Chondrocyte (in vitro differentiated cells): Measurements from ENCODE around the gene CAPG. TPM values are rescaled to one million over a fixed set of nuclear protein-coding genes. Genes with fewer than 3 reads are reported as not detected.

ENCODE experiments used
- DNase-seq: peaks from one replicate; pipeline ENCODE4 v3.0.0; 2021; ENCODE audit warnings: mixed read lengths, low spot score
- H3K27ac Mint-ChIP-seq: one replicate; pipeline ENCODE4 v1.8.0; 2021; ENCODE audit warnings: mild to moderate bottlenecking, moderate library complexity, mixed read lengths; ENCODE audit not compliant: unreplicated experiment
- H3K27me3 Mint-ChIP-seq: 2 replicates; pipeline ENCODE4 v1.8.0; 2021; ENCODE audit warnings: low read depth, mixed read lengths
- H3K36me3 Mint-ChIP-seq: 2 replicates; pipeline ENCODE4 v1.8.0; 2021; ENCODE audit warnings: low read depth, mixed read lengths
- H3K4me1 Mint-ChIP-seq: 2 replicates; pipeline ENCODE4 v1.8.0; 2021; ENCODE audit warnings: low read depth, mild to moderate bottlenecking, mixed read lengths
- H3K4me3 Mint-ChIP-seq: one replicate; pipeline ENCODE4 v1.8.0; 2021; ENCODE audit warnings: mild to moderate bottlenecking, moderate library complexity, mixed read lengths; ENCODE audit not compliant: unreplicated experiment
- H3K9me3 Mint-ChIP-seq: 2 replicates; pipeline ENCODE4 v1.8.0; 2021; ENCODE audit warnings: low read depth, mixed read lengths
- total RNA-seq: library from RNA; stranded (reverse); gene quantifications from 3 replicates; pipeline ENCODE4 v1.2.1, GENCODE V29; 2021
- TF ChIP-seq, protein P1 (sequence below): fragments of 200-600 bp; sonication (generic); IDR thresholded peaks from 2 replicates; pipeline ENCODE4 v1.5.0; 2021; ENCODE audit warnings: antibody characterized with exemption, mild to moderate bottlenecking, moderate library complexity

CAPG gene
- total RNA-seq, 1 donor from 2014 or later = 76.5 TPM

DNA sequence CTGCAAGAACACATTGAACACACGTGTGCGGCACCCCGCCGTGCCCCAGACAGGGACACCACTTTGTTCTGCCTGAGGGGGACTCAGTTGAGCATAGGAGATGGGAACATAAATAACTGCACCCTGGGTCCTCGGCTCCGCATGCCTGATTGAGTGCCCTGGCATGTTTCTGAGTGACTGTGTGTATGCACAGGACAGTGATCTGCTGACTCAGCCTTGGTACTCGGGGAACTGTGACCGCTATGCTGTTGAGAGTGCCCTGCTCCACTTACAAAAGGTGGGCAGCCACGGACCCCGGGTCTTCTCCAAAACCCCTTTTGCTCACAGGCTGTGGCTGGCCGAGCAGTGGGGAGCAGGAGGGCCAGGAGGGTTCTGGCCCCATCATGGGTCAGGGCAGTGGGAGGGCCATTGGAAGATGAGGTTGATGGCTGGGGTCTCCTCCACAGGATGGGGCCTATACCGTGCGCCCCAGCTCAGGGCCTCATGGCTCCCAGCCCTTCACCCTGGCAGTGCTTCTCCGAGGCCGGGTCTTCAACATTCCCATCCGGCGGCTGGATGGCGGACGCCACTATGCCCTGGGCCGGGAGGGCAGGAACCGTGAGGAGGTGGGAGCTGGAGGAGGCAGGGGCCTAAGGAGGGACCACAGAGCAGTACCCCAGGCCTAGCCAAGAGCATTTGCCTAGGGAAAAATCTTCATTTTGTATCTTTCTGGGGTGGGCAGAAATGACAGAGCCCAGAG lies 25.2 kb upstream of the CAPG start:
- no peak overlapping the region for H3K4me3 Mint-ChIP-seq
- peaks cover 35% of the 10 kb centered on the region for H3K4me1 Mint-ChIP-seq
- DNase-seq = no peak
- no peaks in the 10 kb centered on the region for H3K36me3 Mint-ChIP-seq
- TF ChIP-seq, protein P1, sequence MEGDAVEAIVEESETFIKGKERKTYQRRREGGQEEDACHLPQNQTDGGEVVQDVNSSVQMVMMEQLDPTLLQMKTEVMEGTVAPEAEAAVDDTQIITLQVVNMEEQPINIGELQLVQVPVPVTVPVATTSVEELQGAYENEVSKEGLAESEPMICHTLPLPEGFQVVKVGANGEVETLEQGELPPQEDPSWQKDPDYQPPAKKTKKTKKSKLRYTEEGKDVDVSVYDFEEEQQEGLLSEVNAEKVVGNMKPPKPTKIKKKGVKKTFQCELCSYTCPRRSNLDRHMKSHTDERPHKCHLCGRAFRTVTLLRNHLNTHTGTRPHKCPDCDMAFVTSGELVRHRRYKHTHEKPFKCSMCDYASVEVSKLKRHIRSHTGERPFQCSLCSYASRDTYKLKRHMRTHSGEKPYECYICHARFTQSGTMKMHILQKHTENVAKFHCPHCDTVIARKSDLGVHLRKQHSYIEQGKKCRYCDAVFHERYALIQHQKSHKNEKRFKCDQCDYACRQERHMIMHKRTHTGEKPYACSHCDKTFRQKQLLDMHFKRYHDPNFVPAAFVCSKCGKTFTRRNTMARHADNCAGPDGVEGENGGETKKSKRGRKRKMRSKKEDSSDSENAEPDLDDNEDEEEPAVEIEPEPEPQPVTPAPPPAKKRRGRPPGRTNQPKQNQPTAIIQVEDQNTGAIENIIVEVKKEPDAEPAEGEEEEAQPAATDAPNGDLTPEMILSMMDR = no peak
- no peaks in the 10 kb centered on the region for H3K27me3 Mint-ChIP-seq
- H3K9me3 Mint-ChIP-seq = no peaks in the 10 kb centered on the region
- H3K27ac Mint-ChIP-seq = no peak overlapping the region

DNA sequence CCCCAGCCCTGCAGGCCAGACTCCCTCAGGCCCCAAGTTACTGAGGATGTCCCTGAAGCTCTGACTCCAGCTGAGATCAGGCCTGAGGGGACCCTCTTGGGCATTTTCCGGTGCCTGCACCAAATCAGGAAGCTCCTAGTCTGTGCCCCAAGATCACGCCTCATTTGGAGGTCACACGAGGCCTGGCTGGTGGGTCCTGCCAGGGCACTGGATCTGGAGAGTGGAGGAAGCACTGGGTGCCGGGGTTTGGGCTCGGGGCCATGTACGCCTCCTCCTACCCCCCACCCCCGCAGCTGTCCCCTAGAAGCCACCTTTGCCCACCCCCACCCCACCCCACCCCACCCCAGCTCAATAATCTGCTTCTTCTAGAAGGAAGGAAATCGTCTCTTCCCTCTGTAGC lies 24.5 kb upstream of the CAPG start:
- Mint-ChIP-seq H3K27ac (no peak overlapping the region), H3K27me3 (no peaks in the 10 kb centered on the region), H3K4me1 (peaks cover 35% of the 10 kb centered on the region), H3K36me3 (no peaks in the 10 kb centered on the region), H3K9me3 (no peaks in the 10 kb centered on the region), H3K4me3 (no peak overlapping the region)
- TF ChIP-seq, protein P1 = no peak
- DNase-seq = no peak

DNA sequence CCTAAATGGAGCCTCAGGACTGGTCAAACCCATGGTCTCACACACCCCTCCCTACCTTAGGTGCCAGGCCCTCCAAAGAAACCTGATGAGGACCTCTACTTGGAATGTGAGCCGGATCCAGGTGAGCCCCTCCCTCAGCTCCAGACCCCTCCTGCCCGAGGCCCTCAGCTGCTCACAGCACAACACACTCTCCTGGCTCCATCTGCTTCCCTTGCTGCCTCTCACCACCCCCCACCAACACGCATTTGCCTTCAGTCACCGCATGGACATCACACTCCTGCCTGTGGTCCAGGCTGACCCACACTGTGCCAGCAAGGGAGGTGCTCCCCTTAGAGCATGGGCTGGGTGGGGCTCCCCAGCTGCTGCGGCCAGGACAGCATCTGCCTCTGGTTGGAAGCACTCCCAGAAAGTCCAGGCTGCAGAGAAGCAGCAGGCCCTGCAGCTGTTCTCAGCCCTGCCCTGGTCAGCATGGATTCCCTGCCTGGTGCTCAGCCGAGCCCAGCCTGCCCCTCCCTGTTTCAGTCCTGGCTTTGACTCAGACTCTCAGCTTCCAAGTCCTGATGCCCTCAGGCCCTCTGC lies 23.4 kb upstream of the CAPG start:
- no peak for DNase-seq

GRCh38 chr2:85431570-85432205 lies 21.5 kb upstream of the CAPG start:
- no peak for DNase-seq
- Mint-ChIP-seq H3K36me3 (no peaks in the 10 kb centered on the region), H3K9me3 (no peaks in the 10 kb centered on the region), H3K4me3 (no peak overlapping the region), H3K4me1 (peaks cover 20% of the 10 kb centered on the region), H3K27me3 (no peaks in the 10 kb centered on the region), H3K27ac (no peak overlapping the region)
- TF ChIP-seq, protein P1 = no peak

More for the DNA sequence above, 23.4 kb upstream of the CAPG start:
- TF ChIP-seq, protein P1 = no peak
- Mint-ChIP-seq H3K36me3 (no peaks in the 10 kb centered on the region), H3K4me3 (no peak overlapping the region), H3K27ac (peak overlapping the region; percentile 85), H3K9me3 (no peaks in the 10 kb centered on the region), H3K27me3 (no peaks in the 10 kb centered on the region), H3K4me1 (peaks cover 35% of the 10 kb centered on the region)

DNA sequence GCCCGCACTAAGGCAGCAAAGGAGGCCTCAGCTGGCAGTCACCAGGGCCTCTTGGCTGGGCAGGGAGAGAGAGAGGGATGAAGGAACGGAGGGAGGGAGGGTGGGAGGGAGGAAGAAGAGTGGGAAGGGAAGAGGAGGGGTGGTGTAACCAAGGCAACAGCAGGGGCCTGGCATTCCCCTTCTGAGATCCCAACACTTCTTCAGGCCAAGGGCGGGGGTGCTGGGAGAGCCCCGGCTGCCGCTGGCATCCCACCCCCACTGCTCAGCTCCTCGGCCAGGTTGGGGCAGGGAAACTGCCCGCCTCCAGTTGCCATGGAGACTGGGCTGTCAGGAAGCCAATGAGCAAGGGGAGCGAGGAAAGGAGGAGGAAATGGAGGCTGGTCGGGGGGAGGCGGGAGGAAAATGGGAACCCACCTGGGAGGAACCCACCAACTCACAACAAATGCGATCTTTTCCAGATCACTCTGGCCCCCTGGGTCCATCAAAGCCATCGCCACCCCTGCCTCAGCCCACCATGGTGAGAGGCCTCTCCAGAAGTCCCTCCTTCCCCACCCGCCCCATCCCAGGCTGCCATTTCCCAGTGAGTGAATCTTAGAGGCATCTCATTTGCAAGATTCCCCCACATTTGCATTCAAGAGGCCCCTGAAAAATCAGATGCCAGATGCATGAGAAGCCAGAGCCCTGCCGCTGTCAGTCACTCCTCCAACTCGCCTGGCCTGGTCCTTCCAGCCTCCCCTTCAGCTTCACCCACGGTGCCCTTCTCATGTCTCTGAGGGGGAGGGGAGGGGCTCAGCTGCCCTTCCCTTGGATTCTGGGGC lies 20.8 kb upstream of the CAPG start:
- no peaks in the 10 kb centered on the region for H3K9me3 Mint-ChIP-seq
- no peak overlapping the region for H3K4me3 Mint-ChIP-seq
- no peaks in the 10 kb centered on the region for H3K36me3 Mint-ChIP-seq
- DNase-seq = no peak
- H3K27me3 Mint-ChIP-seq = no peaks in the 10 kb centered on the region
- TF ChIP-seq, protein P1 = no peak
- H3K27ac Mint-ChIP-seq = no peak overlapping the region
- peaks cover 19% of the 10 kb centered on the region for H3K4me1 Mint-ChIP-seq
